ENCODE data around the gene CTSK. TPM values are rescaled to one million over a fixed set of nuclear protein-coding genes. Genes with fewer than 3 reads are reported as not detected.

Gene CTSK
- total RNA-seq, 2 experiments from 2014 or later: 5.3 to 5.4 TPM

Other genes with a start within 250 kb of the CTSK start
- gene MCL1, start 228.7 kb downstream of the CTSK start, total RNA-seq: 100 to 1,000 TPM; 470 to 472 TPM
- gene ENSA, start 178.6 kb downstream of the CTSK start, total RNA-seq: 100 to 1,000 TPM; 221 to 223 TPM
- 10 to 100 TPM; 24.8 to 26.5 TPM for gene GOLPH3L, start 111.1 kb downstream of the CTSK start, total RNA-seq
- under 1 TPM in 1 of 2 experiments, not detected in 1; 0.30 TPM for gene HORMAD1, start 87.4 kb downstream of the CTSK start, total RNA-seq
- 100 to 1,000 TPM; 123 to 127 TPM for gene CTSS, start 42.5 kb downstream of the CTSK start, total RNA-seq
- 10 to 100 TPM; 39.8 TPM for gene ARNT, start 68.3 kb upstream of the CTSK start, total RNA-seq
- not detected for gene CTXND2, start 78.9 kb upstream of the CTSK start, total RNA-seq
- gene SETDB1, start 118.1 kb upstream of the CTSK start, total RNA-seq: 10 to 100 TPM; 49.5 to 51.5 TPM
- gene CERS2, start 166.6 kb upstream of the CTSK start, total RNA-seq: 100 to 1,000 TPM; 177 to 181 TPM
- gene ANXA9, start 174.0 kb upstream of the CTSK start, total RNA-seq: not detected
- 10 to 100 TPM; 19.9 to 20.5 TPM for gene MINDY1, start 198.6 kb upstream of the CTSK start, total RNA-seq
- gene PRUNE1, start 200.2 kb upstream of the CTSK start, total RNA-seq: 10 to 100 TPM; 13.8 to 16.6 TPM
- 1 to 10 TPM in 1 of 2 experiments, under 1 TPM in 1; 0.98 to 1.2 TPM for gene BNIPL, start 228.3 kb upstream of the CTSK start, total RNA-seq
- gene C1orf56, start 239.5 kb upstream of the CTSK start, total RNA-seq: 1 to 10 TPM; 1.2 to 1.7 TPM

Measured in activated CD4-positive, alpha-beta memory T cell treated with anti-CD3 and anti-CD28 coated beads, Interleukin-2, amount 10 ng/mL, durations not matched to agents 7 days and 5 days (primary cell).